GM23338 (cell line): ENCODE results near the gene TMEM179.

Experiments used
- CREB1 ChIP-seq: fragments of 250-450 bp; sonication (Bioruptor Pico); IDR thresholded peaks from 2 replicates; pipeline ENCODE4 v1.5.0; 2020; ENCODE audit warnings: low read depth, mild to moderate bottlenecking, moderate library complexity
- CTCF ChIP-seq, 2 experiments: fragments of 200-600 bp in 1 of 2; sonication (generic) in 1 of 2; conservative IDR thresholded peaks; 2 replicates each; pipeline versions ENCODE4 v1.5.1 to v1.6.1; 2016 to 2017; ENCODE audit warnings: antibody characterized with exemption in 2 of 2, low read depth in 2 of 2, mild to moderate bottlenecking in 2 of 2, moderate library complexity in 1 of 2
- ETS1 ChIP-seq: IDR thresholded peaks from 2 replicates; pipeline ENCODE4 v1.6.1; 2016; ENCODE audit warnings: antibody characterized with exemption
- EZH2 ChIP-seq: fragments of 200-600 bp; sonication (generic); IDR thresholded peaks from one replicate; pipeline ENCODE4 v1.8.0; 2017; ENCODE audit warnings: antibody characterized with exemption, mild to moderate bottlenecking, low read depth; ENCODE audit not compliant: unreplicated experiment
- EZH2phosphoT487 ChIP-seq: fragments of 200-600 bp; sonication (generic); IDR thresholded peaks from one replicate; pipeline ENCODE4 v1.8.1; 2018; ENCODE audit warnings: antibody characterized with exemption; ENCODE audit not compliant: unreplicated experiment
- JUNB ChIP-seq: IDR thresholded peaks from one replicate; pipeline ENCODE4 v1.6.1; 2016; ENCODE audit warnings: antibody characterized with exemption; ENCODE audit not compliant: unreplicated experiment
- NANOG ChIP-seq: IDR thresholded peaks from 2 replicates; pipeline ENCODE4 v1.6.1; 2016; ENCODE audit warnings: antibody characterized with exemption, borderline replicate concordance
- POLR2AphosphoS5 ChIP-seq: IDR thresholded peaks from 2 replicates; pipeline ENCODE4 v1.6.1; 2016; ENCODE audit warnings: antibody characterized with exemption, low read depth
- STAT1 ChIP-seq: IDR thresholded peaks from one replicate; pipeline ENCODE4 v1.6.1; 2016; ENCODE audit warnings: antibody characterized with exemption; ENCODE audit not compliant: unreplicated experiment
- ZNF114 ChIP-seq: fragments of 250-450 bp; sonication (Bioruptor Pico); IDR thresholded peaks from 2 replicates; pipeline ENCODE4 v1.5.0; 2020; ENCODE audit warnings: mild to moderate bottlenecking, moderate library complexity
- ZNF331 ChIP-seq: fragments of 250-450 bp; sonication (Bioruptor Pico); IDR thresholded peaks from 2 replicates; pipeline ENCODE4 v1.5.0; 2020; ENCODE audit warnings: low read depth, mild to moderate bottlenecking, moderate library complexity
- TF ChIP-seq, protein P1 (sequence below): IDR thresholded peaks from one replicate; pipeline ENCODE4 v1.6.1; 2018; ENCODE audit warnings: antibody characterized with exemption; ENCODE audit not compliant: unreplicated experiment
- TF ChIP-seq, protein P2 (sequence below): fragments of 250-450 bp; sonication (Bioruptor Pico); IDR thresholded peaks from 2 replicates; pipeline ENCODE4 v1.5.0; 2020; ENCODE audit warnings: mild to moderate bottlenecking, moderate library complexity

DNA sequence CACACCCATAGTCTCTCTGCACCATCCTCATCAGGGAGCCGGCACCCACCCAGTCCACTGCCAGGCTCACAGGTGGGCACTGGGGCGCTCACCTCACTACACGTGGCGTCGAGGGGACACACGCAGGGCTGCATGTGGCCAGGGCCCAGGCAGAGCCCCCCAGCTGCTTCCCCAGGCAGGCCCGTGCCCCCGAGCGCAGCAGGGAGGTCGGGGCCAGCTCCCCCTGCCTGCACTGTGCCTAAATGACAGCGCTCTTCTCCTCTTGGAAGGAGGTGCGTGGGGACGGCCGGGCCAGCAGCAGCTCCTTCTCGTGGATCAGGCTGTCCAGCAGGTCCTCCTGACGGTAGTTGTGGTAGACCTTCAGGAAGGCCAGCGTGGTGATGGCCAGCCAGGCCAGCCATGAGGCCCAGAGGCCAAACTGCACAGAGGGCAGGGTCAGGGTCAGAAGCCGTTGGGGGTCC lies 11.3 kb downstream of the TMEM179 start:
- TF ChIP-seq CTCF (conservative IDR thresholded peaks at IDR 0.05; ENCODE audit: low read depth in 2 of 2) (peak in 1 of 2 experiments; percentile 33; a peak in 2 of 4 replicates), CREB1 (CRISPR knock-in tag) (no peak), POLR2AphosphoS5 (no peak), EZH2 (no peak), JUNB (no peak), ETS1 (no peak), ZNF331 (CRISPR knock-in tag) (no peak), EZH2phosphoT487 (no peak), ZNF114 (CRISPR knock-in tag) (no peak), NANOG (no peak), STAT1 (no peak)
- TF ChIP-seq, protein P1, sequence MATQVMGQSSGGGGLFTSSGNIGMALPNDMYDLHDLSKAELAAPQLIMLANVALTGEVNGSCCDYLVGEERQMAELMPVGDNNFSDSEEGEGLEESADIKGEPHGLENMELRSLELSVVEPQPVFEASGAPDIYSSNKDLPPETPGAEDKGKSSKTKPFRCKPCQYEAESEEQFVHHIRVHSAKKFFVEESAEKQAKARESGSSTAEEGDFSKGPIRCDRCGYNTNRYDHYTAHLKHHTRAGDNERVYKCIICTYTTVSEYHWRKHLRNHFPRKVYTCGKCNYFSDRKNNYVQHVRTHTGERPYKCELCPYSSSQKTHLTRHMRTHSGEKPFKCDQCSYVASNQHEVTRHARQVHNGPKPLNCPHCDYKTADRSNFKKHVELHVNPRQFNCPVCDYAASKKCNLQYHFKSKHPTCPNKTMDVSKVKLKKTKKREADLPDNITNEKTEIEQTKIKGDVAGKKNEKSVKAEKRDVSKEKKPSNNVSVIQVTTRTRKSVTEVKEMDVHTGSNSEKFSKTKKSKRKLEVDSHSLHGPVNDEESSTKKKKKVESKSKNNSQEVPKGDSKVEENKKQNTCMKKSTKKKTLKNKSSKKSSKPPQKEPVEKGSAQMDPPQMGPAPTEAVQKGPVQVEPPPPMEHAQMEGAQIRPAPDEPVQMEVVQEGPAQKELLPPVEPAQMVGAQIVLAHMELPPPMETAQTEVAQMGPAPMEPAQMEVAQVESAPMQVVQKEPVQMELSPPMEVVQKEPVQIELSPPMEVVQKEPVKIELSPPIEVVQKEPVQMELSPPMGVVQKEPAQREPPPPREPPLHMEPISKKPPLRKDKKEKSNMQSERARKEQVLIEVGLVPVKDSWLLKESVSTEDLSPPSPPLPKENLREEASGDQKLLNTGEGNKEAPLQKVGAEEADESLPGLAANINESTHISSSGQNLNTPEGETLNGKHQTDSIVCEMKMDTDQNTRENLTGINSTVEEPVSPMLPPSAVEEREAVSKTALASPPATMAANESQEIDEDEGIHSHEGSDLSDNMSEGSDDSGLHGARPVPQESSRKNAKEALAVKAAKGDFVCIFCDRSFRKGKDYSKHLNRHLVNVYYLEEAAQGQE = no peak
- TF ChIP-seq, protein P2, sequence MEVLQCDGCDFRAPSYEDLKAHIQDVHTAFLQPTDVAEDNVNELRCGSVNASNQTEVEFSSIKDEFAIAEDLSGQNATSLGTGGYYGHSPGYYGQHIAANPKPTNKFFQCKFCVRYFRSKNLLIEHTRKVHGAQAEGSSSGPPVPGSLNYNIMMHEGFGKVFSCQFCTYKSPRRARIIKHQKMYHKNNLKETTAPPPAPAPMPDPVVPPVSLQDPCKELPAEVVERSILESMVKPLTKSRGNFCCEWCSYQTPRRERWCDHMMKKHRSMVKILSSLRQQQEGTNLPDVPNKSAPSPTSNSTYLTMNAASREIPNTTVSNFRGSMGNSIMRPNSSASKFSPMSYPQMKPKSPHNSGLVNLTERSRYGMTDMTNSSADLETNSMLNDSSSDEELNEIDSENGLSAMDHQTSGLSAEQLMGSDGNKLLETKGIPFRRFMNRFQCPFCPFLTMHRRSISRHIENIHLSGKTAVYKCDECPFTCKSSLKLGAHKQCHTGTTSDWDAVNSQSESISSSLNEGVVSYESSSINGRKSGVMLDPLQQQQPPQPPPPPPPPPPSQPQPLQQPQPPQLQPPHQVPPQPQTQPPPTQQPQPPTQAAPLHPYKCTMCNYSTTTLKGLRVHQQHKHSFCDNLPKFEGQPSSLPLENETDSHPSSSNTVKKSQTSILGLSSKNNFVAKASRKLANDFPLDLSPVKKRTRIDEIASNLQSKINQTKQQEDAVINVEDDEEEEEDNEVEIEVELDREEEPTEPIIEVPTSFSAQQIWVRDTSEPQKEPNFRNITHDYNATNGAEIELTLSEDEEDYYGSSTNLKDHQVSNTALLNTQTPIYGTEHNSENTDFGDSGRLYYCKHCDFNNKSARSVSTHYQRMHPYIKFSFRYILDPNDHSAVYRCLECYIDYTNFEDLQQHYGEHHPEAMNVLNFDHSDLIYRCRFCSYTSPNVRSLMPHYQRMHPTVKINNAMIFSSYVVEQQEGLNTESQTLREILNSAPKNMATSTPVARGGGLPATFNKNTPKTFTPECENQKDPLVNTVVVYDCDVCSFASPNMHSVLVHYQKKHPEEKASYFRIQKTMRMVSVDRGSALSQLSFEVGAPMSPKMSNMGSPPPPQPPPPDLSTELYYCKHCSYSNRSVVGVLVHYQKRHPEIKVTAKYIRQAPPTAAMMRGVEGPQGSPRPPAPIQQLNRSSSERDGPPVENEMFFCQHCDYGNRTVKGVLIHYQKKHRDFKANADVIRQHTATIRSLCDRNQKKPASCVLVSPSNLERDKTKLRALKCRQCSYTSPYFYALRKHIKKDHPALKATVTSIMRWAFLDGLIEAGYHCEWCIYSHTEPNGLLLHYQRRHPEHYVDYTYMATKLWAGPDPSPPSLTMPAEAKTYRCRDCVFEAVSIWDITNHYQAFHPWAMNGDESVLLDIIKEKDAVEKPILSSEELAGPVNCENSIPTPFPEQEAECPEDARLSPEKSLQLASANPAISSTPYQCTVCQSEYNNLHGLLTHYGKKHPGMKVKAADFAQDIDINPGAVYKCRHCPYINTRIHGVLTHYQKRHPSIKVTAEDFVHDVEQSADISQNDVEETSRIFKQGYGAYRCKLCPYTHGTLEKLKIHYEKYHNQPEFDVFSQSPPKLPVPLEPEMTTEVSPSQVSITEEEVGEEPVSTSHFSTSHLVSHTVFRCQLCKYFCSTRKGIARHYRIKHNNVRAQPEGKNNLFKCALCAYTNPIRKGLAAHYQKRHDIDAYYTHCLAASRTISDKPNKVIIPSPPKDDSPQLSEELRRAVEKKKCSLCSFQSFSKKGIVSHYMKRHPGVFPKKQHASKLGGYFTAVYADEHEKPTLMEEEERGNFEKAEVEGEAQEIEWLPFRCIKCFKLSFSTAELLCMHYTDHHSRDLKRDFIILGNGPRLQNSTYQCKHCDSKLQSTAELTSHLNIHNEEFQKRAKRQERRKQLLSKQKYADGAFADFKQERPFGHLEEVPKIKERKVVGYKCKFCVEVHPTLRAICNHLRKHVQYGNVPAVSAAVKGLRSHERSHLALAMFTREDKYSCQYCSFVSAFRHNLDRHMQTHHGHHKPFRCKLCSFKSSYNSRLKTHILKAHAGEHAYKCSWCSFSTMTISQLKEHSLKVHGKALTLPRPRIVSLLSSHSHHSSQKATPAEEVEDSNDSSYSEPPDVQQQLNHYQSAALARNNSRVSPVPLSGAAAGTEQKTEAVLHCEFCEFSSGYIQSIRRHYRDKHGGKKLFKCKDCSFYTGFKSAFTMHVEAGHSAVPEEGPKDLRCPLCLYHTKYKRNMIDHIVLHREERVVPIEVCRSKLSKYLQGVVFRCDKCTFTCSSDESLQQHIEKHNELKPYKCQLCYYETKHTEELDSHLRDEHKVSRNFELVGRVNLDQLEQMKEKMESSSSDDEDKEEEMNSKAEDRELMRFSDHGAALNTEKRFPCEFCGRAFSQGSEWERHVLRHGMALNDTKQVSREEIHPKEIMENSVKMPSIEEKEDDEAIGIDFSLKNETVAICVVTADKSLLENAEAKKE (CRISPR knock-in tag) = no peak
